GM13976 (cell line): Measurements from ENCODE around the gene NBEA.
"Not testable (repeated sequence)": the region's sequence is repeated elsewhere in the genome, so short reads cannot be mapped to it uniquely, and the experiment has no call there.

Experiments used
- DNase-seq: peaks from one replicate; pipeline ENCODE4 v3.0.0; 2012; ENCODE audit warnings: low spot score
- in situ Hi-C: fragments of 300-500 bp; cut with MboI; formaldehyde crosslinking; loops from one replicate; pipeline ENCODE4 v1.12.0; 2022; ENCODE audit warnings: low sequenced_read_pairs, mixed read lengths, inconsistent platforms; ENCODE audit not compliant: unreplicated experiment
- TF ChIP-seq, protein P1 (sequence below): IDR thresholded peaks from 2 replicates; pipeline ENCODE4 v1.5.1; 2012; ENCODE audit warnings: borderline replicate concordance, mild to moderate bottlenecking; ENCODE audit not compliant: insufficient read depth; ENCODE audit errors: extremely low read depth, missing control alignments, control extremely low read depth

The NBEA gene

DNA sequence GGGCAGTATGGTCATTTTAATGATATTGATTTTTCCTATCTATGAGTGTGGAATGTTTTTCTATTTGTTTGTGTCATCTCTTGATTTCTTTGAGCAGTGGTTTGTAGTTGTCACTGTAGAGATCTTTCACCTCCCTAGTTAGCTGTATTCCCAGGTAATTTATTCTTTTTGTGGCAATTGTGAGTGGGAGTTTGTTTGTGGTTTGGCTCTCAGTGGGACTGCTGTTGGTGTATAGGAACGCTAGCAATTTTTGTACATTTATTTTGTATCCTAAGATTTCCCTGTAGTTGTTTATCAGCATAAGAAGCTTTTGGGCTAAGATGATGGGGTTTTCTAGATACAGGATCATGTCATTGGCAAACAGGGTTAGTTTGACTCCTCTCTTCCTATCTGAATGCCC lies 28.9 kb downstream of the NBEA start:
- TF ChIP-seq, protein P1, sequence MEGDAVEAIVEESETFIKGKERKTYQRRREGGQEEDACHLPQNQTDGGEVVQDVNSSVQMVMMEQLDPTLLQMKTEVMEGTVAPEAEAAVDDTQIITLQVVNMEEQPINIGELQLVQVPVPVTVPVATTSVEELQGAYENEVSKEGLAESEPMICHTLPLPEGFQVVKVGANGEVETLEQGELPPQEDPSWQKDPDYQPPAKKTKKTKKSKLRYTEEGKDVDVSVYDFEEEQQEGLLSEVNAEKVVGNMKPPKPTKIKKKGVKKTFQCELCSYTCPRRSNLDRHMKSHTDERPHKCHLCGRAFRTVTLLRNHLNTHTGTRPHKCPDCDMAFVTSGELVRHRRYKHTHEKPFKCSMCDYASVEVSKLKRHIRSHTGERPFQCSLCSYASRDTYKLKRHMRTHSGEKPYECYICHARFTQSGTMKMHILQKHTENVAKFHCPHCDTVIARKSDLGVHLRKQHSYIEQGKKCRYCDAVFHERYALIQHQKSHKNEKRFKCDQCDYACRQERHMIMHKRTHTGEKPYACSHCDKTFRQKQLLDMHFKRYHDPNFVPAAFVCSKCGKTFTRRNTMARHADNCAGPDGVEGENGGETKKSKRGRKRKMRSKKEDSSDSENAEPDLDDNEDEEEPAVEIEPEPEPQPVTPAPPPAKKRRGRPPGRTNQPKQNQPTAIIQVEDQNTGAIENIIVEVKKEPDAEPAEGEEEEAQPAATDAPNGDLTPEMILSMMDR, result no peak
- in situ Hi-C loops, result no loop called here
- no peak for DNase-seq

DNA sequence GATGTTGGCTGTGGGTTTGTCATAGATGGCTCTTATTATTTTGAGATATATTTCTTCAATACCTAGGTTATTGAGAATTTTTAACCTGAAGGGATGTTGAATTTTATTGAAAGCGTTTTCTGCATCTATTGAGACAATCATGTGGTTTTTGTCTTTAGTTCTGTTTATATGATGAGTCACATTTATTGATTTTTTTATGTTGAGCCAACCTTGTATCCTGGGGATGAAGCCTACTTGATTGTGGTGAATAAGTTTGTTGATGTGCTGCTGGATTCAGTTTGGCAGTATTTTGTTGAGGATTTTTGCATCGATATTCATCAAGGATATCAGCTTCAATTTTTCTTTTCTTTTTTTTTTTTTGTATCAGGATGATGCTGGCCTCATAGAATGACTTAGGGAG lies 29.4 kb downstream of the NBEA start:
- in situ Hi-C loops, result no loop called here
- TF ChIP-seq, protein P1, result no peak
- DNase-seq, result no peak

DNA sequence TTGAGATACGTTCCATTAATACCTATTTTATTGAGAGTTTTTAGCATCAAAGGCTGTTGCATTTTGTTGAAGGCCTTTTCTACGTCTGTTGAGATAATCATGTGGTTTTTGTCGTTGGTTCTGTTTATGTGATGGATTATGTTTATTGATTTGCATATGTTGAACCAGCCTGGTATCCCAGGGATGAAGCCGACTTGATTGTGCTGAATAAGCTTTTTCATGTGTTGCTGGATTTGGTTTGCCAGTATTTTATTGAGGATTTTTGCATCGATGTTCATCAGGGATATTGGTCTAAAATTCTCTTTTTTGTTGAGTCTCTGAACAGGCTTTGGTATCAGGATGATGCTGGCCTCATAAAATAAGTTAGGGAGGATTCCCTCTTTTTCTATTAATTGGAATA lies 43.1 kb downstream of the NBEA start:
- in situ Hi-C loops, DNase-seq: not testable (repeated sequence)

DNA sequence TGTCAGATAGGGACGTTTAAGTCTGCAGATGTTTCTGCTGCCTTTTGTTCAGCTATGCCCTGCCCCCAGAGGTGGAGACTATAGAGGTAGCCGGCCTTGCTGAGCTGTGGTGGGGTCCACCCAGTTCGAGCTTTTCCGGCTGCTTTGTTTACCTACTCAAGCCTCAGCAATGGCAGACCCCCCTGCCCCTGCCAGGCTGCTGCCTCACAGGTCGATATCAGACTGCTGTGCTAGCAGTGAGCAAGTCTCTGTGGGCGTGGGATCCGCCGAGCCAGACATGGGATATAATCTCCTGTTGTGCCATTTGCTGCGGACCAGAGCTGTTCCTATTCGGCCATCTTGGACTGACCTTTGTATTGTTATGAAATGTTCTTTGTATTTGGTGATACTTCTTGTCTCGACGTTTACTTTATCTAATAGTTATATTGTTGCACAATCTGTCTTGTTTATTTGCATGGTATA lies 46.3 kb downstream of the NBEA start:
- no peak for DNase-seq
- in situ Hi-C loops, result no loop called here
- TF ChIP-seq, protein P1, result no peak

DNA sequence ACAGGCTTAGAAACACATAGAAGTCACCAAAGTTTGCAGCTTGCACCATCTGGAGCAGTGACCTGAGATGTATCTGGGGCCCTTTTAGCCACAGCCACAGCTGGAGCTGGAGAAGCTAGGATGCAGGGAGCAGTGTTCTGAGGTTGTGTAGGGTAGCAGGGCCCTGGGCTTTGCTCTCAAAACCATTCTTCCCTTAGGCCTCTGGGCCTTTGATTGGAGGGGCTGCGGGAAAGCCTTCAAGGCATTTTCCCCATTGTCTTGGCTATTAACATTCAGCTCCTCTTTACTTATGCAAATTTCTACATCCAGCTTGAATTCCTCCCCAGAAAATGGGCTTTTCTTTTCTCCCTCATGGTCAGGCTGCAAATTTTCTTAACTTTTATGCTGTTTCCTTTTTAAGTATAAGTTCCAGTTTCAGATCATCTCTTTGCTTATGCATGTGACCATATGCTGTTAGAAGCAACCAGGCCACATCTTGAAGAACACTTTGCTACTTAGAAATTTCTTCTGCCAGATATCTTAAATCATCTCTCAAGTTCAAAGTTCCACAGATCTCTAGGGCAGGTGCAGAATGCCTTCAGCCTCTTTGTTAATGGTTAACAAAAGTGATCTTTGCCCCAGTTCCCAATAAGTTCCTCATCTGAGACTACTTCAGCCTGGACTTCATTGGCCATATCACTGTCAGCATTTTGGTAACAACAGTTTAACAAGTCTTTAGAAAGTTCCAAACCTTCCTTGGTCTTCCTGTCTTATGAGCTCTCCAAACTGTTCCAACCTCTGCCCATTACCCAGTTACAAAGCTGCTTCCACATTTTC lies 48.5 kb downstream of the NBEA start:
- no peak for DNase-seq
- in situ Hi-C loops, result no loop called here
- TF ChIP-seq, protein P1, result no peak

DNA sequence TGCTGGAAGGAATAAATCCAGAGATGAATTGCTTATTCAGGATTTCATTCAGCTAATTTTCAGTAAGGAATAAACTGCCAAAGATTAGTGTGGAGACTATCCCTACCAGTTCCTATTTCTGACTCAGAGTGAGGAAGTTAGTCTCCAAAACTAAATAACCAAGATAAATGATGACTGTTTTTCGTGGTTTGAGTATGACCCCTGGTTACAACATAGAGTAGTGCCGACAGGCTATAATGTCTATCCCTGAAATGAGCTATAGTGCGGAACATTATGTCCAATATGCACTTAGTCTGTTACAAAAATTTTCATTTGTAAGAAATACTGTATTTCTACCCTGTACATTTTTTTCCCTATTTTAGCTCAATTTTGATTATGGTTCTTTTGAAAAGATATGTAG lies 51.4 kb downstream of the NBEA start:
- DNase-seq, result no peak
- TF ChIP-seq, protein P1, result no peak
- in situ Hi-C loops, result no loop called here

DNA sequence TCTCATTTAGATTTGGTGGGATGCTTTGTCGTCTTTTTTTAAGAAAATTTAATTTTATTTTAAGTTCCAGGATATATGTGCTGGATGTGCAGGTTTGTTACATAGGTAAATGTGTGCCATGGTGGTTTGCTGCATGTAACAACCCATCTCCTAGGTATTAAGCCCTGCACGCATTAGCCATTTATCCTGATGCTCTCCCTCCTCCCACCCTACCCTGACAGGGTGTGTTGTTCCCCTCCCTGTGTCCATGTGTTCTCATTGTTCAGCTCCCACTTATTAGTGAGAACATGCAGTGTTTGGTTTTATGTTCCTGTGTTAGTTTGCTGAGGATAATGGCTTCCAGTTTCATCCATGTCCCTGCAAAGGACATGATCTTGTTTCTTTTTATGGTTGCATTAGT lies 61.7 kb downstream of the NBEA start:
- DNase-seq, in situ Hi-C loops: not testable (repeated sequence)
